Frontal cortex (tissue), 4 donors: Measurements from ENCODE around the gene GBGT1. TPM values are rescaled to one million over a fixed set of nuclear protein-coding genes. Genes with fewer than 3 reads are reported as not detected.
A peak's percentile ranks its signal among the peaks of the same experiment; 100 is the strongest.

ENCODE experiments used
- DNase-seq, 2 donors: peaks; one replicate each; pipeline ENCODE4 v3.0.0; 2012; ENCODE audit warnings: low spot score in 2 of 2
- FAIRE-seq: peaks from 2 replicates; lab custom pipeline; 2012; peaks lifted over from hg19 to GRCh38; lab: Jason Lieb, UNC
- total RNA-seq: library from RNA; depleted of rRNA; stranded (reverse); fragments of >200 nt; gene quantifications from one replicate; pipeline ENCODE4 v1.2.3, GENCODE V29; 2014
- donor health status: control.
- donor health status: control.
- donor health status: control.

Gene GBGT1
- total RNA-seq, 1 donor from 2014 or later, result 2.0 TPM

- FAIRE-seq (no peak), DNase-seq (no peak)
Measured at GRCh38 chr9:133132174-133132573, 31.5 kb downstream of the GBGT1 start.

DNA sequence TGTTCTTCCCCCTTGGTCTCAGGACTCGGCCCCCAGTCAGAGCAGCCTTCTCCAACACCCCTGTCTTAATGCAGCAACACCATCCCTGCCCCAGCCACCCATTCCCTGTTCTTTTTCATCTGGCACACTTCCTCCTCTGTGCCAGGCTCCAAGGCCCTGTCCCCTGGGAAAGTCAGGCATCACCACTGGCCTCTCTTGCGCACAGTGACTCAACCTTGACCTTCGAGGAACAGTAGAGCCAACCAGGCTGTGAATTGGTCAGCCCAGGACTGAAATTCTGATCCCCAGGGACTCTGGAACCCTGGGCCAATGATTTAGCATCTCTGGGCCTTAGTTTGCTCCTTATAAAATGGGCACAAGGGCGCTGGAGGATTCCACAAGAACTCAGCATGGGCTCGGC, 32.2 kb downstream of the GBGT1 start:
- DNase-seq (no peak), FAIRE-seq (no peak)

- DNase-seq (no peak), FAIRE-seq (no peak)
Measured at GRCh38 chr9:133130685-133131244, 32.9 kb downstream of the GBGT1 start.

DNA sequence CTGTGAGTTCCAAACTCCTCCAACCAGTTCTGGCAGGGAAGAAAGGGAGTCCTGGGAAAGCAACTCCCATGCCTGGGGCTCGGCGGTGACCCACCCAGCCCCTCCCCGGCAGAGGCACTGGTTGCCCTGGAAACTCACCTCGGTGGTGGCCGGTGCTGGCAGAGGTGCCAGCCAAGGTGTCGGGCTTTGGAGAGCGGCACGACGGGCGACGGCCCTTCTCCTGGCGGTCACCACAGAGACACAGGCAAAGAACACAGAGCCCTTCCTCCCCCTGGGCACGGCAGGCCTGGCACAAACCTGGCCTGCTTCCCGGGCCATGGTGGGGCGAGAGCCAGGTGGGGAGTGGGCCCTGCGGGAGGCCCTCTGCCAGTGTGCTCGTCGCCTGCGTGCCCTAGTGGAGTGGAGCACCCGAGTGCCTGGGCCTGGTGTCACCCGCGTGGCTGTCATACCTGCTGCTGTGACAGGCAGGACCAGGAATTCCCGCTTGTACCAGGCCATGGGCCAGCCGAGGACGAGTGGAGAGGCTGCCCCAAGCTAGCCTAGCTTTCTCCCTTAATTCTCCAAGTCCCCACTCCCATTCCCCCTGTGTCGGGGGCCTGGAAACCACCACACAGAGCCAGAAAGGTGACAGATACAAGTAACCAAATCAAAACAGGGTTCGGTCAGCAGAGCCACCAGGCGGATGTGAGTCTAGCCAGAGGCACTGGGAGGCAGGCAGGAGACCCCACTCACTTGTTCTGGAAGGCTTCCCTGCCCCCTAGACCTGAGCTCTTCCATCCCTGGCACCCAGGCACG, 34.5 kb downstream of the GBGT1 start:
- DNase-seq, result no peak
- FAIRE-seq, result no peak

- DNase-seq (no peak), FAIRE-seq (no peak)
Measured at GRCh38 chr9:133128152-133128551, 35.6 kb downstream of the GBGT1 start.

GRCh38 chr9:133127340-133127981, 36.3 kb downstream of the GBGT1 start:
- FAIRE-seq, result no peak
- DNase-seq, result no peak

GRCh38 chr9:133126697-133127339, 36.9 kb downstream of the GBGT1 start:
- no peak for FAIRE-seq

GRCh38 chr9:133125941-133126696, 37.6 kb downstream of the GBGT1 start:
- no peak for FAIRE-seq
- no peak for DNase-seq

More at GRCh38 chr9:133126697-133127339, 36.9 kb downstream of the GBGT1 start:
- no peak for DNase-seq

DNA sequence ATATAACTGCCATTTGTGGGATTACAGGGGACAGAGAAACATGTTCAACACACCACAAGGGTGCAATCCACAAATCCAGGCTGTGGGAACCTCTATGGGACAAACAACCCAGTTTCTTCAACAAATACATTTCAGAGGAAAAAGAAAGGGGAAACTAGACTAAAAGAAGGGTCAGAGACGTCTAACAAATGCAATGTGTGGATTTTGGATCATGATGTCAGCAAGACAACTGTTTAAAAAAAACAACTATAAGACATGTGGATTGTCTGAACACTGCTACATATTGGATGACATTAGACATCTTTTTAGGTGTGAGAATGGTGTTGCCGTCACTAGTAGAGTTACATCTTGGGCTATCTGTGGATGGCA, 38.8 kb downstream of the GBGT1 start:
- DNase-seq, result no peak
- FAIRE-seq, result no peak

DNA sequence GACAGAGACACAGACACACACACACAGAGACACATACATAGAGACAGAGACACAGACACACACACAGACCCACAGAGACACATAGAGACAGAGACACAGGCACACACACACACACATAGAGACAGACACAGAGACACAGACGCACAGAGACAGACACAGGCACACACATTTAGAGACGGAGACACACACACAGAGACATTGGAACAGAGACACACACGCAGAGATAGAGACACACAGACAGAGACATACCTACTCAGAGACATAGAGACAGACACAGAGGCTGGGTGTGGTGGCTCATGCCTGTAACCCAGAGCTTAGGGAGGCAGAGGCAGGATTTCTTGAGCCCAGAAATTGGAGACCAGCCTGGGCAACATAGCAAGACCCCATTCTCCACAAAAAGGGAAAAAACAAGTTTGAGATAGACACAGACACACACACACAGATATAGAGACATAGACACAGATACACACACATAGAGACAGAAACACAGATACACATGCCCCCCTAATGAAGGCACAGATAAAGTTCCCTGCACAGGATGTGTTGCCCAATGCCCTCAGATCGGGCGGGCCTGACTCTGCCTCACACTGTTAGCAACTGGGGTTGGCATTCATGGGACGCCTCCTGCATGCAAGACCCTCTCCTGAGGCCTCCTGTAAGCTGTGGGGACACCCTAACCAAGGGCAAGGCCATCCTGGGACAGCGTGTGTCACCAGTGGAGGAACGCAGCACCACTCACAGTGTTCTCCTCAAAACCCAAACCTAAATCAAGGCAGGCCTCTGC, 39.4 kb downstream of the GBGT1 start:
- no peak for FAIRE-seq

GRCh38 chr9:133122935-133123611, 40.6 kb downstream of the GBGT1 start:
- FAIRE-seq, result no peak
- DNase-seq, result no peak

More for the DNA sequence above, 39.4 kb downstream of the GBGT1 start:
- DNase-seq, result no peak

- DNase-seq, result no peak
- FAIRE-seq, result no peak
Measured at GRCh38 chr9:133122605-133122934, 41.1 kb downstream of the GBGT1 start.

DNA sequence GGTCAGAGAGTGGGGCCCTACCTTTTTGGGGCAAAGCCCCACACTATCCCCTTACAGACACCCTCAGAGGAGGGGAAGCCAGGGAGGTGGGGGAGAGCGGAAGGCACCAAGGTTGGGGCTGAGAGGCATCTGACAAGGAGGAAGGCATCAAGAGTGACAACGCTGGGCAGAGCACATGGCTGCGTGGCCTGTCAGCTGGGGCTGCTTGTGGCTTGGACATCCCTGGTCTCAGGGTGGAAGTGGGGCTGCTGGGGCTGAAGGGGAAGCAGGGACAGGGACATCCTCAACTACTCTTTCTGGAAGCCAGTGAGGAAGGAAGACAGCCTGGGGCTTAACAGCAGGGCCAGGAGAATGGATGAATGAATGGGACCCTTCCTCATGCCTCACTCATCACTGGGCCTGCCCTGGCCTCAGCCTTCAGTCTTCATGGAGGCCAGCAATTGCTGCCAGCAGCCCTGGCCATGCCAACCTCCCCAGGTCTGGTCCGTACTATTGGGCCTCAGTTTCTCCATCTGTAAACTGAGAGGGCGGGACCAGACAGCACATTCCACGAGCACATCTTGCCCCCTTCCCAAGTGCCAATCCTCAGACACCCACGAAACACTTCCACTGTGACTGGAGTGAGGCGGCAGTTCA, 41.7 kb downstream of the GBGT1 start:
- DNase-seq, result no peak
- FAIRE-seq, result no peak

DNA sequence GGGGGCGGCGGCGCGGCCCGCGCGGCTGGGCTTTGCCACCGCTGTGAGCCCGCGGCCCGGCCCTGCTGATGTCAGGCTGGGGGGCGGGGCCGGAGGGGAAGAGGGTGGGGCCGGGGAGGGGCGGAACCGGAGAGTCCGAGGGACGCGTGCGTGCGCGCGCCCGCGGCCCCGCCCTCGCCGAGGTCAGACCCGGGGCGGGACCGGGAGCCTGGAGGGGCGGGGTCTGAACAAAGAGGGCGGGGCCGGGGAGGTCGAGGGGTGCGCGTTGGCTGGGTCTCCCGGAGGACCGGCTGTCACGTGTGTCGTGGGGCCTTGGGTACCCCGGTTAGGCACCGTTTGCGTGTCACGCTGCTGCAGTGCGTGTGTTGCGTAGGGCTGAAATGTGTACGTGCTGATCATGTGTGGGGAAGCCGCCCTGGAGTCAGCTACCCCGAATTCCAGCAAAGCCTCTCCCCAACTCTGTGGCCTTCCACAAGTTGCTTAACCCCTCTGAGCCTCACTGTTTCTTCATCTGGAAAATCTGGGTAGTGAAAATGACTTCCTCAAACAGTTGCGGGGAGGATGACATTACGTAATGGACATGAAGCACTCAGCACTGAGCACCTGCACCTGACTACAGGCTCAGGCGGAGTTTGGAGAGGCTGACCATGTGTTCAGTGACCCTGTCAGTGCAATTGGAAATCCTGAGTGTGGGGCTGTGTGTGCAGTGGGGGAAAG, 42.4 kb downstream of the GBGT1 start, which contains the start of gene RALGDS:
Gene RALGDS (minus strand): TSS at position 43 of the 717 bp plus-strand sequence. CDS start 86 bp downstream, outside the sequence.
- DNase-seq (peak; percentile 96 to 97), FAIRE-seq (no peak)

GRCh38 chr9:133120501-133121197, 43.1 kb downstream of the GBGT1 start:
- DNase-seq (no peak), FAIRE-seq (no peak)

DNA sequence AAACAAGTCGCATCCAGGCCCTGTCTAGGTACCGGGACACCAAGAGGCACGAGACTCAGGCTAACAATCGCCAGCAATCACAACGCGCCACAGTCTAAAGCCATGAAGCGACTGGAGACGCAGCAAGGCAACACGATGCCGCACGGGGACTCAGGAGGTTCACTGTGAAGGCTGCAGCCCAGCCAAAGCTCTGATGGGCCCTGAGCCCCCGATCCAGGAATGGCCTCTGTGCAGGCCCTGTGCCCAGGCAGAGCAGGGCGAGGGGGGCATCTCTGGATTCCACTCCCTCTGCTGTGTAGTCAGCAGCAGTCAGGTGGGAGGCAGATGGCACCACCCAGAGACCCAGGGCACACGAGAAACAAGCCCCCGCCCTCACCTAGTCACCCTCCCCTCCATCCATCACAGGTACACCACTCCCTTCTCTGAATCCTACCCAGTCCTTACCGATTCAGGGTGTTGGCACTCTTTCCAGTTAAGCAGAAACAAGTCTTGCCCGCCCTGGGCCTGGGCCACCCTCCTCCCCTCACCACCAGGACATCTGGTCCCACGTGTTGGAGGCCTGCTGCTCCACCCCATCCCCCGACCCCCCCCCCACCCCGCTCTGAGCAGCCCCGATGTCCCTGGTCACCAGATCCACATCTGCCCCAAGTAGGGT, 43.7 kb downstream of the GBGT1 start:
- FAIRE-seq (no peak), DNase-seq (no peak)
